Measurements from ENCODE around the gene CYP4F11.
"Not testable (repeated sequence)": the region's sequence is repeated elsewhere in the genome, so short reads cannot be mapped to it uniquely, and the experiment has no call there.

The CYP4F11 gene

DNA sequence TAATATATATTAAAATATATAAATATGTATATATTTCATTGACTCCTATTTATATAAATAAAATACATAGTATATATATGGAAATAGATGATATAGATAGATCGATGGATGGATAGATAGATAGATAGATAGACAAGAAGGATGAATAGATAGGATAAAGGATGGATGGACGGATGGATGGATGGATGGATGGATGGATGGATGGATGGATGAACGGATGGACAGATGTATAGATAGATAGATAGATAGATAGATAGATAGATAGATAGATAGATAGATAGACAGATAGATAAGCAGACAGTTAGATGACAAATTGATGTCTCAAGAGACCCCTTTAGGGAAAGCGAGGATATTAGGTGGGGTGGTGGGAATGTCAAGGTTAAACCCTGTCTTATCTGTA lies 15.1 kb downstream of the CYP4F11 start:
- DNase-seq = no peak

DNA sequence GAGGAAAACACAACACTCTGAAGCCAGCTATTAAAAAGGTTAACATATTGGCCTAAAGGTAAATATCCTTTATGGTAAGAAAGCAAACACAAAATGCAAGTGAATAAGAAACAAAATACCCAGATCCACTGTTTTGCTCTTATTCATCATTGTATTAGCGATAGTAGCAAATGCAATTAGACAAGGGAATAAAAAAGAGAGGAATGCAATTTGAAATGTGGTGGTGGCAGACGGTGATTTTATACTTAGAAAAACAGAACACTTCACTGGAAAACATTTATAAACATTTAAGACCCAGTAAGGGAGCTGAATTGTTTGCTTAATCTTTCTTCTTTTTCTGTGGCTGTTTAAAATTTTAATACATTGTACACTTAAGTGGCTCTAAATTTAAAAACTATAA lies 19.2 kb downstream of the CYP4F11 start:
- DNase-seq = no peak

DNA sequence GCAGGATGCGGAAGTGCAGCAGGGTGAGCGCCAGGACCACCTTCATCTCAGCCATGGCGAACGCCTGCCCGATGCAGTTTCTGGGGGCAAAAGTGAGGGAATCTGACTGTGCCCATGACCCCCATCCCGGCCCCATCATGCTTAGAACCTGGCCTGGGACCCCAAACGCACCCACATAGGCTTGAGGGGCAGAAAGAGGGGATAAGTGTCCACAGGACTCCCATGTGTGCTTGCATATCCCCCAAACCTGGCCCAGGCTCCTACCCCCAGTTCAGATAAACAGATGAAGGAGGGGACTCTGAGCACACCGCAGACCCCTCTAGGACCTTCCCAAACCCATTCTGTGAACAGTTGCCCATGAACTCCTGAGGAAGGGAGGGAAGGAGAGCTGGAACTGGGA lies 20.5 kb downstream of the CYP4F11 start:
- DNase-seq = no peak

DNA sequence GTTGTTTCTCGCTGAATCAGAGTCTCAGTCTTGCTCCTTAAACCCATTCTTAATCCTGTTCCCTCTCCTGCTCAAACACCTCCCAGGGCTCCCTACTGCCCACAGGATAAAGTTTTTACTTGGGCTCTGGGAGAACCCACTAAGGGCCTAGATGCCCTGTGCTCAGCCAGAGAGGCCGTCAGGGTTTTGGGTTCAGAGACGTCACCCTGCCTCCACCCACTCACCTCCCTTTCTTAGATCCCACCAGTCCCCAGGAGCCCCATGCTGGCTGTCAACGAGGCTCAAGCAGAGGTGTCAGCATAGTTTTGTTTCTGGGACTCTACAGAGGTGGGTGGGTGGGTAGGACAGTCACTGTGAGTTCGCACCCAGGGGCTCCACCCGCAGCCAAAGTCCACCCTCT lies 20.9 kb downstream of the CYP4F11 start:
- DNase-seq = no peak

DNA sequence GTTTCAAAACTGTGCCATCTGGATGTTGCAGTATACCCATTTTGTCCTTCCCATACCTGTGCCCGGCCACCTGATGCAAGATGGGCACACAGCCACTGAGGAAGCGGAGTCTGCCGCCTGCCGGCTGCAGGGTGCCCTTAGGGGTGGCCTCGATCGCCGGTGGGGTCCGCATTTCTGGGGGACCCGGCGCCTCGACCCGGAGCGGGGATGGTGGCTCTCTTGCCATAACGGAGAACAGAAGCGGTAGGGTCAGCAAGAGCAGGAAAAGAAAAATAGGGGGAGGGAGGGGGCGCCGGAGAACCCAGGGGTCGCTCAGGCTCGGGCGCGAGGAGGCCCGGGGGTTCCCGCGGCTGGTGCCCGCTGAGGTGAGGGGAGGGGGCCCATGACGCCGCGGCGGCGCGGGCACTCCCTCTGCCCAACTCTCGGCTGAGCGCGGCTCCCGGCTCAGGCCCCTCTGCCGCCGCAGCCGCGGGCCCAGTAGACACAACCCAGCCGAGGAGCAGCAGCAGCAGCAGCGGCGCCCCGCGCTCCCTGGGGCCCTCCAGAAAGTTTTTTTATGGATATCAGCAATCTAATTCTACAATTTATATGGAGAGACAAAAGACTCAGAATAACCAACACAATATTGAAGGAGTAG lies 22.6 kb downstream of the CYP4F11 start:
- no peak for DNase-seq

DNA sequence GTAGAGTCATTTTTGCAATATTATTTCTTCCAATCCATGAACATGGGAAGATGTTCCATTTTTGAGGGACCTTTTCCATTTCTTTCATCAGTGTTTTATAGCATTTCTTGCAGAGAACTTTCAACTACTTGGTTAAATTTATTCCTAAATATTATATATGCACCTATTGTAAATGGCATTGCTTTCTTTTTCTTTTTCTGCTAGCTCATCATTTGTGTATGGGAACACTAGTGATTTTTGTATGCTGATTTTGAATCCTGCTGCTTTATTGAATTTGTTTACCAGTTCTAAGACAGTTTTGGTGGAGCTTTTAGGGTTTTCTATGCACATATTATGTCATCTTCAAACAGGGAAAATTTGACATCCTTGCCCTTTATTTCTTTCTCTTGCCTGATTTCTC lies 29.3 kb downstream of the CYP4F11 start:
- no peak for DNase-seq

DNA sequence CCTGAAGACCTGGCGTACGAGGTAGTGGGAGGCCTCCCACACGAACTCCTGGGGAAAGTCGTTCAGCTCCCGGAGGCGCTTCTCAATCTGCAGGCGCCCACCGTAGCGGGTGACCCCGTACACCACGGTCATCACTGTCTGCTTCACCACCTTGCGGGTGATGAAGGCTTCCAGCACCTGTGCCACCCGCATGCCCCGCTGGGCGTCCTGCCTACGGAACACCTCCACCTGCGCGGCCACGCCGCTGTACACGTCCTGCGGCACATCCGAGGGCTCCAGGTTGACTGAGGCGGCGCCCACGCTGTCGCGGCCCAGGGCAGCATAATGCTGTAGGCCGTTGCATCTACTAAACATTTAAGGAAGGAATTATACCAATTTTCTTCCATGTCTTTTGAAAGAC lies 31.4 kb downstream of the CYP4F11 start:
- DNase-seq = not testable (repeated sequence)

DNA sequence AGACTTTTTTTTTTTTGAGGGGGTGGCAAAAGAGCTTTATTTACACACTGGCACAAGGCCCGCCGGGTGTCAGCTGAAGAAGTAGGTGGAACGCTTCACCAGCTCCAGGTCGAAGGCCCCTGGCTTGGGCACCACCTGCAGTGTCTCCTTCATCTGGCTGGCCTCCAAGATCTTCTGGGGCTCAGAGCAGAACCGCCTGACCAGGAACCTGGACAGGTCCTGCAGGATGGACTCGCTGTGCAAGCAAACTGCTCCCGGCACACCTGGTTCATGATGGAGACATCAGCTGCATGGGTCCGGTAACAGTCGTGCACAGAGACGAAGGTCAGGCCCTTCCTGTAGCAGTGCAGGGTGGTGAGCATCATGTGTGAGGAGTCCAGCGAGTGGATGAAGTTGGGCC lies 32.1 kb downstream of the CYP4F11 start:
- DNase-seq = no peak

DNA sequence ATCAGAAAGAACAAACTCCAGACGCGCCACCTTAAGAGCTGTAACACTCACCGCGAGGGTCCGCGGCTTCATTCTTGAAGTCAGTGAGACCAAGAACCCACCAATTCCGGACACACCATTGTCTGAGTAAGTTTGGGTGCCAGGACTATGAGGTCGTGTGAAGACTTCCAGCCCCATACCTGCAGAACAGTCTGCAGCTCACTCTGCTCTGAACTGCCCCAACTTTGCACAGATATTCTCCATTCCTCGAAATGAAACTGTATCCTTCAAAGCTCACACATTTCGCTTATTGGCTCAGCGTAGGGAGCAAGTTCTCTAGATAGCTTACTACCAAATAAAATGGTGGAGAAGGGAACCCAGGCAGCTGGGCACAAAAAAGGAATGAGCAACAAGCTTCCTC lies 33.8 kb downstream of the CYP4F11 start:
- no peak for DNase-seq

DNA sequence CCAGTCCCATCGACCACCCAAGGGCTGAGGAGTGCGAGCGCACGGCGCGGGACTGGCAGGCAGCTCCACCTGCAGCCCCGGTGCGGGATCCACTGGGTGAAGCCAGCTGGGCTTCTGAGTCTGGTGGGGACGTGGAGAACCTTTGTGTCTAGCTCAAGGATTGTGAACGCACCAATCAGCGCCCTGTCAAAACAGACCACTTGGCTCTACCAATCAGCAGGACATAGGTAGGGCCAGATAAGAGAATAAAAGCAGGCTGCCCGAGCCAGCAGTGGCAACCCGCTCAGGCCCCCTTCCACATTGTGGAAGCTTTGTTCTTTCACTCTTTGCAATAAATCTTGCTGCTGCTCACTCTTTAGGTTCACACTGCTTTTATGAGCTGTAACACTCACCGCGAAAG lies 34.3 kb downstream of the CYP4F11 start:
- not testable (repeated sequence) for DNase-seq

DNA sequence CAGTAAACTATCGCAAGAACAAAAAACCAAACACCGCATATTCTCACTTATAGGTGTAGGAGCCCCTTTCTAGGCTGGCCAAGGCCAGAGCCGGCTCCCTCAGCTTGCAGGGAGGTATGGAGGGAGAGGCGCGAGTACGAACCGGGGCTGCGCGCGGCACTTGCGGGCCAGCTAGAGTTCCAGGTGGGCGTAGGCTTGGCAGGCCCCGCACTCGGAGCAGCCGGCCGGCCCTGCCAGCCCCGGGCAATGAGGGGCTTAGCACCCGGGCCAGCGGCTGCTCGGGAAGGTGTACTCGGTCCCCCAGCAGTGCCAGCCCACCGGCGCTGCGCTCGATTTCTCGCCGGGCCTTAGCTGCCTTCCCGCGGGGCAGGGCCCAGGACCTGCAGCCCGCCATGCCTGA lies 34.8 kb downstream of the CYP4F11 start:
- DNase-seq = not testable (repeated sequence)

DNA sequence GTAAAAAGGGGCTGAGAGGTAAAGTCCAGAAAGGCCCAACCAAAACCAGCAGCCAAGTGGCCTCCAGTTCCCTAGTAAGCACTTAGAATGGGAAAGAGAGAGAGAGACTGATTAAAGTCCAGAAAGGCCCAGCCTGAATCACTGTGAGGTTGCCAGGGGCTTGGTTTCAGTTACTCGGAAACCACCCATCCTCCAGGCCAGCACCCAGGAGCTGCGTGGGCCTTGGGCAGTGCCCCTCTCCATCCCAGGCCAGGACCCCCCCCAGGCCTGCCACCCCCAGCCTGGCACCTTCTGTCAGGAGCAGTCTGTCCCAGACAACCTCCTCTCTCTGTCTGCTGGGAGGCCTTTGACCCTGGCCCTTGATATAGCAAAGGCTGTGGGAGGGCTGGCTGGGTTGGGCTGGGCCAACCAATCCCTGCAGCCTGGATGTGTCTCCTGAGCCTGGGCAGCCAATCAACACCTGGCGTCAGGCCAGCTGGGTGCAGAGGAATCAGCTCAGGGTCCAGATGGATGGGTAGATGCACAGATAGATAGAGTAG lies 36.5 kb downstream of the CYP4F11 start, which contains the start of gene CYP4F2:
Gene CYP4F2 (minus strand): TSS at position 337 of the 539 bp plus-strand sequence. CDS start 463 bp downstream, outside the sequence.
- no peak for DNase-seq

DNA sequence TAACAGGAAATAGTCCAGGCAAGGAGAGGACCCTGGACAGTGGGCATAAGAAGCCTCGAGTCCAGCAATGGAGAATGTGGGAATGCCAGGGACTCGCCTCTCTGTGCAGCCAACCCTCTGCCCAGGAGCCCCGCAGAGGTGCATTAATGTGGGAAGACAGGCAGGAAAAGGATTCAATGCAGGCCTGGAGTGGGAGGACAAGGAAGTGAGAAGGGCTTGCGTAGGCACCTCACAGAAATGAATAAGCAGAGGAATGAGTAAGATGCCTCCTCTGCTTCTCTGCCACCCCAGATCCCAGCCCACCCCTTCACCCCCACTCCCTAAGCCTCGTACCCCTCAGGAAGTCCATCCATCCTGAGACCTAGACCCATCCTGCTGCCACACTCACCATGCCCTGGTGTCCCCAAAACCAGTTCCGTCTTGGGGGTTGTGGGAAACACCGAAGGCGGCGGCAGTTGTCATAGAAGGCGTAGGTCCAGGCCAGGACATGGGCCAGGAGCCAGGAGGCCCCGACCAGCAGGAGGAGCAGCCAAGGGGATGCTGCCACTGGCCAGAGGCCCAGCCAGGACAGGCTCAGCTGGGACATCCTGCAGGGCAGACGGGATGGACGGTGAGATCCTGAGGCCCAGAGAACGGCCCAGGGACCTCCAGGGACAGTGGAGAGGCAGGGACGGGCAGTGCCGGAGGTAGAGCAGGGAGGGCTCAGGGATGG lies 37.1 kb downstream of the CYP4F11 start:
- no peak for DNase-seq

DNA sequence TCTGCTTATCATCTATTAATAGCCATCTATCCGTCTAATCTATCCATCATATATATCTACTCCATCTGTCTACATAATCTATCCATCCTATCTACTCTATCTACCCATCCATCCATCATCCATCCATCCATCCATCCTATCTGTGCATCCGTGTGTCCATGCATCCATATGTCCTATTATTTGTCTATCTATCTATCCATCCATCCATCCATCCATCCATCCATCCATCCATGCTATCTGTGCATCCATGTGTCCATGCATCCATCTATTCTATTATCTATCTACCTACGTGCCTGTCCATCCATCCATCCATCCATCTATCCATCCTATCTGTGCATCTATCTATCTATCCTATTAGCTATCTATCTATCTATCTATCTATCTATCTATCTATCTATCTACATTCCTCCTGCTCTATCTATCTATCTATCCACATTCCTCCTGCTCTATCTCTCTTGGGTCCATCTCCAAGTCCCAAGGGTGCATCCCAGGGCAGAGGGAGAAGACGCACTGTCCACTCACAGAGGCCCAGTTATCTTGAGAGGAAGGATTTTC lies 38.4 kb downstream of the CYP4F11 start:
- no peak for DNase-seq

DNA sequence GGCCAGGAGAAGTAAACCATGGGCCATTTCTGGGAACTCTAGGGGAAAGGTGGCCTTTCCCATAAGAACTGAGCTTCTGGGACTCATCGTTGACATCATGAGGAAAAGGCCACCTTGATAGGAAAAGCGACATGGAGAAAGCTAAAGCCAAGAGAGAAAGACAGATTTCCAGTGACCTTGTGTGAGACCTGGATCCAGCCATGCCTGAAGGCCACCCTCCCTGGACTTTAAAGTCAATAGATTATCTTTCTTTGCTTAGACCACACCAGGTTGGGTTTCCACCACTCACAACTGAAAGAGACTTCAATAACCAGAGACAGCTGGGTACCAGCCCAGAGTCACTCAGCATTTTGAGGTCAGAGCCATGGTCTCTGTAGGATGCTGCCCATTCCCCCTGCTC lies 40.0 kb downstream of the CYP4F11 start:
- no peak for DNase-seq

DNA sequence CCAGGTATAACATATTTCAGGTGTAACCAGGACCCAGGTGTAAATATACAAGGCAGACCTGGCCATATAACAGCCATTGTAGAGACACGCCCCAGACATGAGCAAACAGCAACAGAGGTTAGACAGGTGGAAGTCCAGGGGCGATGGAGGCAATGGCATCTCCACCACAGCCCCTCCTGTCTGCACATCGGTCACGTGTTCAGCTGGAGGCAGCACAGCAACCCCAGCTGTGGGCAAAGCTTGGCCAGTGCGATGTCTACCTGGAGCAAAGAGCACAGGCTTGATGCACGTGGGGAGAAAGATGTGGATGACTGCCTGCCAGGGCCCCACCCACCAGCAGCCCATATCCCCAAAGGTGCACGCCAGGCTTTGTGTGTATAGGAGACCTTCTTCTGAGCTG lies 40.9 kb downstream of the CYP4F11 start:
- no peak for DNase-seq

DNA sequence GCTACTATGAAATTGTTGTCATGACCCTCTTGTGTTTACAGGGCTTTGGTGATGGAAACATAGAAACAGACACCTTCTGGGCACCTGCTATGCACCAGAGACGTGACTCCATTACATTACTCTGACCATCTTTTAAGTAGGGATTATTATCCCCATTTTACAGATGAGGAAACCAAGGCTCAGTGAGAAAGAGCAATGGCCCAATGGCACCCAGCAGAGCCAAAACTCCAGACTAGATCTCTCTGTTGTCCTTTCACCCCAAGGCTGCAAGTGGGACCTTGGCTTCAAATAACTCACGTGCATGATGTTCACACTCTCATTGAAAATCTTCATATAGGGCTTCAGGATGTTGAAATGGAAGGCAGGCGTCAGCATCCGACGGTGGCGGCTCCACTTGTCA lies 42.3 kb downstream of the CYP4F11 start:
- no peak for DNase-seq

DNA sequence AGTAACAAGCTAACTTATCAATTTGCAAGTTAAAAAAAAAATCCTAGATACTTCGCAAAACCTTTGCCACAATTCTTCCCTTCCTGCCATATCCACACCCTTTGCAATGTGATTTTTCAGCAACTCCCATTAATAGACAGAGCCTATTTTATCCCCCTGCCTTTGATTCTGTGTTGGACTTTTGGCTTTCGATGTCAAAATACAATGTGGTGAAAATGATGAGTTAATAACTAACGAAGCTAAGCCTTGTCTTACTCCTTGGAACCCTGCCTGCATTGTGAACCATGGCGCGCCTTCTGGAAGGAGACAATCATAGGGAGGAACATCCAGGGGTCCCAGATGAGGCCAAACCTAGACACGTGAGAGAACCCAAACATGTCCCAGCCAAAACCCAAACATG lies 42.9 kb downstream of the CYP4F11 start:
- no peak for DNase-seq

DNA sequence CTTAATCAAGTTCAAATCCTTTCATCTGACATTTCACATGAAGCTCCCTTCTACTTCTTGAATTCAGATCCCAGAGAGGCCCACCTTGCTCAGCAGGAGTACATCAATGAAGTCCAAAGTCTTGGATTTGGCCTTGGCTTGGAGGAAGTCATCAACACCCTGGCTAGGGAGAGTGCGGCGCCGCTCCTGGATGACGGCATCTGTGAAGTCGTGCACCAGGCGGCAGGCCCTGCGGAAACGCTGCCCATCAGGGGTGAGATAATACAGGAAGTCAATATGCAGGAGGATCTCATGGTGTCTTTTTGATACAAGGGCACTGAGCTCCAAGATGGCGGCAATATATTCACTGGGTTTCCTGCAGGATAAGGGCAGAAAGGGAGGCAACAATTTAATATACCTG lies 45.0 kb downstream of the CYP4F11 start:
- not testable (repeated sequence) for DNase-seq

DNA sequence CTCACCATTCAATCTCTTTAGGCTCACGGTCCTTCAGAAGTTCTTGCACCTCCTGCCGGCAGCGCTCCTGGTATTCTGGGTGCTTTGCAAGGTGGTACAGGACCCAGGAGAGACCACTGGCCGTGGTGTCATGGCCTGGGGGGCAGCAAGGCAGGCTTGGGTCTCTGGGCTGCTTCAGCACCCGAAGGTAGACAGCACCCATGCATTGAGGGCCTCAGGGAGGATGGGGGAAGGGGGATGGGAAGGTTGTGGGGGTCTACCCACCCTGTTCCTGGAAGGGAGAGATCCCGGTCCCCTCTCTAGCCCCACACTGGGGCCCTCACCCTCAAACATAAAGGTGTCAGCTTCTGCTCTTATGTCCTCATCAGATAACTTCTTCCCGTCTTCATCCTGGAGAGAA lies 48.4 kb downstream of the CYP4F11 start:
- no peak for DNase-seq

DNA sequence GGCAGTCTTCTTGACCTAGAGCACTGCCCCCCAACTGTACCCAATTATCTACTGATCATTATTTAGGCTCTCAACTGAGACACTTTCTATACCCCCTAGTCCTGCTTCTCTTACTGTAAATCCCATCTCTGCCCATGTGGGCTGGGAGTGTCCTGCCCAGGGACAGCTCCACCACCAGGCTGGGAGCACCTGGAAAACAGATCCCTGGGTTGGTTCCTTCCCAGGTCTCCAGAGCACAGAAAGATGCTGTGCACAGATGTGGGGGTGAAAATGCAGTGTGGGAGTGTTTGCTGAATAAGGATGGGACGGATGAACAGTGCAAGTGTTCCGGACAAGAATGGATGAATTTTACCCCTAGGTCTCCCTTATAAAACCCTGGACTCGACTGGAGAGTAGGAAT lies 49.2 kb downstream of the CYP4F11 start:
- DNase-seq = no peak

DNA sequence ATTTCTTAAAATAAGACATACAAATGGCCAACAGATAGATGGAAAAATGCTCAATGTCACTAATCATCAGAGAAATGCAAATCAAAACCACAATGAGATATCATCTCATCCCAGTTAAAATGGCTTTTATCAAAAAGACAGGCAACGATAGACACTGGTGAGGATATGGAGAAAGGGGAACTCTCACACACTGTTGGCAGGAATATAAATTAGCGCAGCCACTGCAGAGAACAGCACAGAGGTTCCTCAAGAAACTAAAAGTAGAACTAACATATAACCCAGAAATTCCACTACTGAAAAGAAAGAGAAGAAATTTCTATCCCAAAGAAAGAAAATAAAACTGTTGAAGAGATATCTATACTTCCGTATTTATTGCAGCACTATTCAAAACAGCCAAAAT lies 51.0 kb downstream of the CYP4F11 start:
- DNase-seq = not testable (repeated sequence)

DNA sequence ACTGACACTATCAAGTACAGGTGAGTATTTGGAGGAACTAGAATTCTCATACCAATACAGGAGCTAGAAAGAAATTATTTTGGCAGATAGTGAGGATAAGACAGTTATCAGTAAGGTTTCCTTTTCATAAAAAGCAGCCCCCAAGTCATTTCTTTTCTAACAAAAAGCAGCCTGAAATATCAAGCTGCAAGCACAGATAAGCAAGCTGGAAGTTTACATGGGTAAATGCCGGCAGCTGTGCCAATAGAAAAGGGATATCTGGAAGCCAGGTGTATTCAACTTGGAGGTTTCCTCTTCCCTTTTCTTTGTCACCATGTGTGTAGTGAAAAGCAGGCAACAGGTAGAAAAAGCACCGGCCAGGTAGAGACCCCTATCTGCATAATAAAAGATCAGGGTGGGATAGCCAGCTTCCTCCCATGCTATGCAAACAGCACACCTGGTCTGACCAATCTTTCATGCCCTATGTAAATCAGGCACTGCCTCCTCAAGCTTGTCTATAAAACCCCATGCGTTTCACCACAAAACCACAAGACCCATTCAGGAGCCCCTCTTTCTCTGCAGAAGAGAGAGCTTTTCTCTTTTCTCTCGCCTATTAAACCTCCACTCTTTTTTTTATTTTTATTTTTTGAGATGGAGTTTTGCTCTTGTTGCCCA lies 59.4 kb downstream of the CYP4F11 start:
- DNase-seq = no peak

DNA sequence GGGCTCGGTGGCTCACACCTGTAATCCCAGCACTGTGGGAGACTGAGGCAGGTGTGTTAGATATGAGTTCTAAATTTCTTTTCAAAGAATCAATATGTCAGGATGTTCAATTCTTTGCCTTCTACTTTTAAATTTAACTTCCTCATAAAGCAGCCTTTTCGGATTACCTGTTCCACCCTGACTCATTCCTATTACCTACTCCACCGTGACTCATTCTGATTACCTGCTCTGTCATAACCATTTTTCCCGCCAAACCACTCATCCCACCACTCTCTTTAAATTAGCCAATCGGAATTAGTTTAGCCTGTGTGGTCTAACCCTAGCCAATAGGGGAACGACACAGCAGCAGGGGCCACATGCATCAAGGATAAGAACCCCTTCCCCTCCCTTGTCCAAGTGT lies 60.6 kb downstream of the CYP4F11 start:
- DNase-seq = not testable (repeated sequence)
